Measurements from ENCODE around the gene BCAN. TPM values are rescaled to one million over a fixed set of nuclear protein-coding genes. Genes with fewer than 3 reads are reported as not detected.

BCAN gene
- total RNA-seq, 1 experiment from 2014 or later: 1.2 TPM

DNA sequence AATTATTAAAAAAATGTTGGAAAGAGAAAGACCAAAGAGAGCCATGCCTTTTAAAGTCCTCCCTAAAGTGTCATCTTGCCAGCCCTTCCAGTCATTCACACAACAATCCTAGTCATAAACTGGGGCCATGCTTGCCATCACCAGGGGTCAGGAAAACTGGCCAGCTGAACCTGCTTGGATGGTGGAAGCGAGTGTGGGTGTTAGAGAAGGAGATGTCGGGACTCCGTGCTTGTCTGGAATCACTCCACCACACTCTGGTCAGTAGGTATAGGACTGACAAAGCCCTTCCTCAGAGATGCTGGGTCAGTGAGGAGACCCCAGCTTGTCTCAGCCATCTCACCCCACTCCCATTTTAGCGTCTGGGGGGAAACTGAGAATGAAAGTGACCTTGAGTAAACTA, 26.0 kb upstream of the BCAN start:
- H2BK20ac ChIP-seq (ENCODE audit: low read depth, low read length, poor library complexity, severe bottlenecking): no peak overlapping the region
- H2BK15ac ChIP-seq (ENCODE audit: low read depth, low read length): no peak overlapping the region
- H3K27me3 Mint-ChIP-seq (ENCODE audit: low read depth): peaks cover 38% of the 10 kb centered on the region
- no peak overlapping the region for H3K18ac ChIP-seq (ENCODE audit: insufficient read length, low read depth, low read length)
- no peak overlapping the region for H3K27ac ChIP-seq (ENCODE audit: insufficient read length, low read depth, low read length)
- no CpG with 5 or more reads among the region's 4 CpGs for WGBS (ENCODE audit: extremely low coverage, insufficient read length, low lambda C conversion rate)
- H3K56ac ChIP-seq (ENCODE audit: insufficient read length, low read depth, low read length): no peak overlapping the region
- no peak overlapping the region for H3K27ac Mint-ChIP-seq
- no peak overlapping the region for H4K8ac ChIP-seq (replicated peaks; ENCODE audit: insufficient read length, low read depth, low read length)
- peaks cover 10 to 12% of the 10 kb centered on the region in 2 experiments for H3K4me1 Mint-ChIP-seq
- no peaks in the 10 kb centered on the region; the same call in 1 of the 2 replicates for H3K4me1 ChIP-seq (ENCODE audit: insufficient read depth, low read length)
- TF ChIP-seq, protein P1, sequence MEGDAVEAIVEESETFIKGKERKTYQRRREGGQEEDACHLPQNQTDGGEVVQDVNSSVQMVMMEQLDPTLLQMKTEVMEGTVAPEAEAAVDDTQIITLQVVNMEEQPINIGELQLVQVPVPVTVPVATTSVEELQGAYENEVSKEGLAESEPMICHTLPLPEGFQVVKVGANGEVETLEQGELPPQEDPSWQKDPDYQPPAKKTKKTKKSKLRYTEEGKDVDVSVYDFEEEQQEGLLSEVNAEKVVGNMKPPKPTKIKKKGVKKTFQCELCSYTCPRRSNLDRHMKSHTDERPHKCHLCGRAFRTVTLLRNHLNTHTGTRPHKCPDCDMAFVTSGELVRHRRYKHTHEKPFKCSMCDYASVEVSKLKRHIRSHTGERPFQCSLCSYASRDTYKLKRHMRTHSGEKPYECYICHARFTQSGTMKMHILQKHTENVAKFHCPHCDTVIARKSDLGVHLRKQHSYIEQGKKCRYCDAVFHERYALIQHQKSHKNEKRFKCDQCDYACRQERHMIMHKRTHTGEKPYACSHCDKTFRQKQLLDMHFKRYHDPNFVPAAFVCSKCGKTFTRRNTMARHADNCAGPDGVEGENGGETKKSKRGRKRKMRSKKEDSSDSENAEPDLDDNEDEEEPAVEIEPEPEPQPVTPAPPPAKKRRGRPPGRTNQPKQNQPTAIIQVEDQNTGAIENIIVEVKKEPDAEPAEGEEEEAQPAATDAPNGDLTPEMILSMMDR (conservative IDR thresholded peaks at IDR 0.05): no peak
- H3K79me2 ChIP-seq (ENCODE audit: insufficient read depth, low read length): no peaks in the 10 kb centered on the region
- H4K20me1 ChIP-seq (ENCODE audit: control insufficient read depth, insufficient read depth, insufficient read length): no peaks in the 10 kb centered on the region
- H3K4ac ChIP-seq (ENCODE audit: low read depth, low read length): no peak overlapping the region
- no peaks in the 10 kb centered on the region for H3K23me2 ChIP-seq (ENCODE audit: insufficient read length, low read depth, low read length, poor library complexity, severe bottlenecking)
- H3K23ac ChIP-seq (ENCODE audit: insufficient read length, low read depth, low read length): no peak overlapping the region
- H3K79me1 ChIP-seq (ENCODE audit: insufficient read depth, low read depth, low read length, poor library complexity, severe bottlenecking): no peaks in the 10 kb centered on the region
- H2BK5ac ChIP-seq (ENCODE audit: insufficient read length, low read length): no peak overlapping the region
- H3K4me3 Mint-ChIP-seq: no peak overlapping the region
- no peak overlapping the region for H4K5ac ChIP-seq (ENCODE audit: insufficient read length, low read depth, low read length)
- H3K9ac ChIP-seq (ENCODE audit: extremely low read depth, insufficient read length, low read length): no peak overlapping the region
- no peaks in the 10 kb centered on the region; a peak in 1 of 5 replicates for H3K9me3 Mint-ChIP-seq
- no peak overlapping the region for H2BK12ac ChIP-seq (ENCODE audit: insufficient read length, low read depth, low read length)
- DNase-seq: no peak
- H4K91ac ChIP-seq (ENCODE audit: insufficient read length, low read depth, low read length): no peak overlapping the region
- H2AFZ ChIP-seq (ENCODE audit: low read length): no peak overlapping the region
- no peak overlapping the region for H2BK120ac ChIP-seq (ENCODE audit: low read depth, low read length, poor library complexity, severe bottlenecking)
- H3T11ph ChIP-seq (ENCODE audit: low read length): no peak overlapping the region
- H3K9me3 ChIP-seq (ENCODE audit: control insufficient read depth, low read depth, low read length): no peaks in the 10 kb centered on the region
- H2AK5ac ChIP-seq (ENCODE audit: insufficient read length, low read length): no peak overlapping the region
- H3K36me3 Mint-ChIP-seq (ENCODE audit: insufficient read depth in 1 of 3, low read depth in 3 of 3): no peaks in the 10 kb centered on the region
- no peak overlapping the region for H3K4me2 ChIP-seq (ENCODE audit: insufficient read depth, insufficient read length, low read length)
- peaks cover 5% of the 10 kb centered on the region; the same call in 1 of the 2 replicates for H3K27me3 ChIP-seq (ENCODE audit: insufficient read depth, low read length)
- no peak overlapping the region for H3K14ac ChIP-seq (ENCODE audit: insufficient read depth, low read length)
